ENCODE results near the gene GLG1.
"Not testable (repeated sequence)": the region's sequence is repeated elsewhere in the genome, so short reads cannot be mapped to it uniquely, and the experiment has no call there.

Gene GLG1

DNA sequence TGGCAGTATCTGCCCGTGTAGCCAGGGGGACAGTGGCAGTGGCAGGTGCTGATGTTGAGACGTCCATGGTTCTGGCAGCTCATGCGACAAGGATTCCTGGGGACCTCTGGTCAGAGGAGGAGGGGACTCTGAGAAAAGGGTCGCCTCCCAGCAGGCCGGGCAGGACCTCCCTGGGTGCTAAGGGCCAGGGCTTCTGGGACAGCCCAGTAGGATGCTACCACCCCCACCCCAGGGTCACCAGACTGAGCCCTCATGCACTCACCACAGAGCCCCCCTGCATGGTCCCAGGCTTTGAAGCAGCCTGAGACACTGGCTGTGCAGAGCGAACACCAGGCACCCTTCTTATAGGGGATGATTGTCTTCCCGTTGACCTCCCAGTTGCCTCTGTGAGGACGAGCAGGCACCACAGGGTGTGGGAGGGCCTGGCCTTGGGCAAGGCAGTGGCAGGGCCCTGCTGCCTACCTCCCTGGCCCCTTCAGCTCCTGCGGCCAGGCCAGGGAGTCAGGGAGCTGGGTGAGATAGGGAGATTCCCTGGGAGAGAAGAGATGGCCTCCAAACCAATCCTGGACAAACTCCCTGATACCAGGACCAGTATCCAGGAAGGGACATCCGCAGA lies 194.0 kb downstream of the GLG1 start:
- DNase-seq (ENCODE audit: low read depth in 1 of 2, low spot score in 1 of 2) = not testable (repeated sequence)

DNA sequence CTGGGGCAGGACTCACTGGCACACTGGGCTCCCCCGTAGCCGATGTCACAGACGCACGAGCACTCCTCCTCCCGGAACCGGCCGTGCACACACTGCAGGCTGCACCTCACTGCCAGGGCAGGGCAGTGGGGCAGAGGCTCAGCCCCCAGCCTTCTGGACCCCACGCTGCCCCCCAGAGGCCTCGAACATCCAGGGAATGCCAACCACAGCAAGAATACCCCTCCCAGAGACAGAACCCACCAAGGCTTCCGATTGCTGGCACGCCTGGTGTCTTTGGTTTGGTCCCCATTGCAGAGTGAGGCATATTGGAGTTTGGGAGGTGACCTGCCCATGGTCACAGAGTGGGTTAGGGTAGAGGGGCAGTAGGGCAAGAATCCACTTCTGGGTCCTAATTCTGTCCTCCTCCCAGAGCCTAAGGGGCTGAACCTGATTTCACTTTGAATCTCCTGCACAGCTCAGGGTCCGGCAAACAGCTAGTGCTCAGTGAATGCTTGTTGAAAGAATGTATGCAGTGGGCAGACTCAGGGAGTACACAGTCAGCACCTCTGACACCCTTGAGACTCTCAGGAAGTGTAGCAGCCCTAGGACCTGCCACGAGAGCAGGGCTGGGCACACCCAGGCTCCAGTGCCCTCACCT lies 194.7 kb downstream of the GLG1 start:
- DNase-seq (ENCODE audit: low read depth in 1 of 2, low spot score in 1 of 2) = not testable (repeated sequence)

DNA sequence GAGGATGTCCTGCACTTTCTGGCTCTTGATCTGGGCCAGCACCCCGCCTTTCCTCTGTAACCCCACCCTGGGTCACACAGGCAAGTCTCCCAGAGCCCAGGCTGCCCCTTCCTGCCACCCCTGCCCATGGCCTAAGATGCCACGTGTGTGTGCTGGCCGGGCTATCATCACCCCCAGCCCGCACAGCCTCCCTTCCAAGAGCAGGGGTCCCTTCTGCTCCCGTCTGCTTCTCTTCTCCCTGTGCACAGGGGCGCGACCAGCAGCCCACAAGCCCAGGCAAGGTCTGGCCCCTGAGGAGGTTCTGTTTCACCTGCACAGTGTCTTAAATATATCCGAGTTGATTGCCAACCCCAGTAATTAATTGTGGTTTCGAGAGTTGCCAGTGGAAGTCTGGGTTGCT lies 195.9 kb downstream of the GLG1 start:
- not testable (repeated sequence) for DNase-seq (ENCODE audit: low read depth in 1 of 2, low spot score in 1 of 2)

DNA sequence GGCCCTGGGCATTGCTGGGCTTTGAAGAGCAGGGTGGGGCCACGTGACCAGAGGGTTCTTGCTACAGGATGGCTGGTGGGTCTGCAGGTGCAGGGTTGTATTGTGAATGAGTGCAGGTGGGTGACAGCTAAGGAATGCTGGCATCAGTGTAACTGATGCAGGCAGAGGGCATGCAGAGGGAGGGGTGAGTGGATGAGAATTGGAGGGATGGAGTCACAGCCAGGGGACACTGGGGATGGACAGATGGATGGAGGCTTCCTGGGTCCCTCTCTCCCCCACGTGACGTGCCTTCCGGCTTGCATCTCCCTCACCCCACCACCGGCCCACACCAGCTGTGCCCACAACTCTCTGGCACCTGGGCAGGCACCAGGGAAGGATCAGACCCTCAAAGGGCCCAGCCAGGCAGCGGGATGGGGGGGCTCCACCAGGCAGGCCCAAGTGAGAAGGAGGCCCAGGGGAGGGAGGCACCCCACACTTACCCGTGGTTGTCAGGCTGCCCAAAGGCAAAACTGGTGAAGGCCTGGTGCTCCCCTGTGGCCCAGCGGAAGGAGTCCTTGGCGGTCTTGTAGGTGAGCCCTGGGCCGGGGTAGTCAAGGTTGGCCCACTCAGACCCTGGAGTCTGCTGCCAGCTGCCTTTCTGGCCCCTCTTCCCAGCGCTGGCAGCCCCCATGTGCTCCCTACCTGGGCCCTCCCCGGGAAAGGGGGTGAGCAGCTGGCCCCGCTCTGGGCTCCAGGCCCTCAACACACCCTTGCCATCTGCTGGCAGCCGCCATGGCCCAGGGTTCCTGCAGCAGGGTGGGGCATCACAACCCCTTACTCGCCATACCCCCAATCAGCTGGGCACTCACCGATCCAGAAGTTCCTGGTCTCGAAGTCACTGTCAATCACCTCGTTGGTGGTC lies 196.6 kb downstream of the GLG1 start:
- DNase-seq (ENCODE audit: low read depth in 1 of 2, low spot score in 1 of 2) = not testable (repeated sequence)

DNA sequence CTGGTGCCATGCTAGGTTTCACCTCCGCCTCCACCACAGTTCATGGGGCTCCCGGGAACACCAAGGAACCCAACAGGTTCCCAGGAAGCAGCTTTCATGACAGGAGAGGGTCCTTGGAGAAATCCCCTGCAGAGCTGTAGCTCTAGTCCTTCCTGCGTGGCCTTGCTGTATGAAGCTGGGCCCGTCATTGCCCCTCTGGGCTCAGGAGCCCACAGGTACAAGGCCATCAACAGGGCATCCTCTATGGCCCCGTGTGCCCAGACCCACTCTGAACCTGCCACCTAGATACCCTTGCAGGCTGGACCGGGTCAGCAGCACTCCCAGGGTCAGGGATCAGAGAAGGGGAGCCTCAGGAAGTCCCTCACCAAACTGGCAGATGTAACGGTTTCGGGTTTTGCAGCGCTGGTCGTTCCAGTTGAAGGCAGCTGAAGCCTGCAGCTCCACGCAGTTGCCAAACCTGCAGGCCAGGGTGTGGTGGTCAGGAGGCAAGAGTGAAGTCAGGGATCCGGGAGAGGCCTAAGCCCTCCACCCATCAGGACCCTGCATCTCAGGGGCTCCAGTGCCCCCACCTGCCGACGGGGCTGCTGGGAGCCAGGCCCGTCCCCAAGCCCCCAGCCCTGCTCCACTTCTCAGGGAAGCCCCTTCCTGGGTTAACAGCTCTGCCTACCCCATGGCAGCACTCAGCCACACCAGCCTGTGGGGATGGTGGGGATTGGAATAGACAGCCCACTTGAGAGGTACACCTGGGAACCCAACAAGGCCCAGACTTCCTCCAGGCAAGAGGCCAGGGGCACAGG lies 197.5 kb downstream of the GLG1 start:
- DNase-seq (ENCODE audit: low read depth in 1 of 2, low spot score in 1 of 2) = not testable (repeated sequence)

DNA sequence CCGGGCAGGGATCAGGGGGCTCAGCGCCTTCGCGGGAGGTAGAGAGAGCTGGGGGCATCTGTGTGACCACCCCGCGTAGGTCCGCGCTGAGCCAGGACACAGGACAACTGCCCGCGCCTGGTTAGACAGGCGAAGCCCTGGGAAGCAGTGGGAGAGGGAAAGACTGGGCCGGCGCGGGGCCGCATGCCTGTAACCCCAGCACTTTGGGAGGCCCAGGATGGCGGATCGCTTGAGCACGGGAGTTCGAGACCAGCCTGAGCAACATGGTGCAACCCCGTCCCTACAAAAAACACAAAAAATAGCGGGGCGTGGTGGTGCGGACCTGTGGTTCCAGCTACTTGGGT lies 199.6 kb downstream of the GLG1 start:
- DNase-seq (ENCODE audit: low read depth in 1 of 2, low spot score in 1 of 2) = not testable (repeated sequence)

DNA sequence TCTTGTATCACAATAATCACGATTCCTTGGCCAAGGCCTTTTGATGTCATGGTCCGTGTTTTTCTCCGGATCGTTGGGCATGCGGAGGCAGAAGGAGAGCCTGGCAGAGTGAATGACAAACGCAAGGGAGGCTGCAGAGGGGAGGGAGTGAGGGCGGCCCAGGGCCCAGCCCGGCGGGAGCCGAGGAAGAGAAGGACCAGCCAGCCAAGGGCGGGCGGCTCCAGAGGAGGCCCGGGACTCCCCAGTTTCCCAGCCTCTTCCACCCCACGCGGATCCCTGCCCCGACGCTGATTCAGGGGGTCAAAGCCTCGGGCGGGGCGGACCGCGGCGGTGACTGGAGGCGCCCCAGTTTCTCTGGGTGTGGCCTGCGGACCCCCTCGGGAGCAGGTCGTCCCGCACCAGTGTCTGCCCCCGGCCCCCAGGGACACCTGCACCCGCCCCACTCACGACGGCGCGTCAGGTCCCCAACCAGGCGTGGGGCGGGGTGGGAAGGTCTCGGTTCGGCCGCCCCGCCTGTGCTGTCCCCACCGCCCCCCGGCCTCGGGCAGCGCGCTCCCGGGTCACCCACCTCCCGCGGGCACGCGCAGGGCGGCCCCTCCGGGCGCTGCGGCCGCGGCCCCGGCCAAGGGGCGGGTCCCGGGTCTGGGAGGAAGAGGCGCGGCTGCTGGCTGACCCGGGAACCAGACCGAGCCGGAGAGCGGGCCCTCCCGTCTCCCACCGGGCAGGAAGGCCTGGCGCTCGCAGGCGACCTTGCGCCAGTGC lies 200.1 kb downstream of the GLG1 start:
- DNase-seq (ENCODE audit: low read depth in 1 of 2, low spot score in 1 of 2) = not testable (repeated sequence)

DNA sequence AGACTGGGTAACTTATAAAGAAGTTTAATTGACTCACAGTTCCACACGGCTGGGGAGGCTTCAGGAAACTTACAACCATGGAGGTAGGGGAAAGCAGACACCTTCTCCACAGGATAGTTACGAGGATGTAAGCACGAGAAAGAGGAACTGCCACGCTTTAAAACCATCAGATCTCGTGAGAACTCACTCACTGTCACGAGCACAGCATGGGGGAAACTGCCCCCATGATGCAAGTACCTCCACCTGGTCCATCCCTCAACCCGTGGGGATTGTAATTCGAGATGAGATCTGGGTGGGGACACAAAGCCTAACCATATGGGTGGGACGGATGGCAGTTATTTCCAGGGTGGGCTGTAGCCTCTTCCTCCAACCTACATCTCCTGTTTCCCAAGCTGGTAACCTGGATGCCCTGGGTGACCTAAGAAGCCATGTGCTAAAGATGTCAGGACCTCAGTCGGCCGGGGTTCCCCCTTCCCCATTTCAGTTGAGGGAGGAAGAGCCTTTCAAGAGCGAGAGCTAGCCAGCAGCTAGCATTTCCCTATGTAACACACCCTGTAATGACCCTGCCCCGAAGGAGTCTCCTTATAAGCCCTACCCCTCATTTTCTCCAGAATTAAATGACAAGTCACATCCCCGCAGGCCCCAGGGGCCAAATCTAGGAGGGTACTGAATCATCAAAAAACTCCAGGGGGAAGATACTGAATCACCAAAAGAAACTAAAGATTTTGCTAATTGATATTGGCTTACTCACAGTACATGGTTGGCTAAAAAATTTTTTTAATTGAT lies 202.6 kb downstream of the GLG1 start:
- not testable (repeated sequence) for DNase-seq (ENCODE audit: low read depth in 1 of 2, low spot score in 1 of 2)

DNA sequence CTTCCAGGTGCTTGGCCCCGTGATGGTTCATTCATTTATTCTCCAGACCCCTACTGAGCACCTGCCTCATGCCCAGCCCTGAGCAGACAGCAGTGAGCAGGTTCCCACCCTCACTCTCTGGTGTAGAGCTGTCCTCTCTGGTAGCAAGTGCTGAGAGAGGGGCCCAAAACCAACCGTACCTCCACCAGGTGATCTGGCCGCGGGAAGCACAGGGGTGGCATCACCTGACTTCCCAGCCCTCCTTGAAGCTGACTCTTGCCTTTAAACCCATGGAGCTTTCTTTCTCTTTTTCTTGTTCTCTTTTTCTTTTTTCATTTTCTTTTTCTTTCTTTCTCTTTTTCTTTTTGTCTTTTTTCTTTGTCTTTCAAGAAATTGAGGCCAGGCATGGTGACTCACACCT lies 206.7 kb downstream of the GLG1 start:
- not testable (repeated sequence) for DNase-seq (ENCODE audit: low read depth in 1 of 2, low spot score in 1 of 2)

DNA sequence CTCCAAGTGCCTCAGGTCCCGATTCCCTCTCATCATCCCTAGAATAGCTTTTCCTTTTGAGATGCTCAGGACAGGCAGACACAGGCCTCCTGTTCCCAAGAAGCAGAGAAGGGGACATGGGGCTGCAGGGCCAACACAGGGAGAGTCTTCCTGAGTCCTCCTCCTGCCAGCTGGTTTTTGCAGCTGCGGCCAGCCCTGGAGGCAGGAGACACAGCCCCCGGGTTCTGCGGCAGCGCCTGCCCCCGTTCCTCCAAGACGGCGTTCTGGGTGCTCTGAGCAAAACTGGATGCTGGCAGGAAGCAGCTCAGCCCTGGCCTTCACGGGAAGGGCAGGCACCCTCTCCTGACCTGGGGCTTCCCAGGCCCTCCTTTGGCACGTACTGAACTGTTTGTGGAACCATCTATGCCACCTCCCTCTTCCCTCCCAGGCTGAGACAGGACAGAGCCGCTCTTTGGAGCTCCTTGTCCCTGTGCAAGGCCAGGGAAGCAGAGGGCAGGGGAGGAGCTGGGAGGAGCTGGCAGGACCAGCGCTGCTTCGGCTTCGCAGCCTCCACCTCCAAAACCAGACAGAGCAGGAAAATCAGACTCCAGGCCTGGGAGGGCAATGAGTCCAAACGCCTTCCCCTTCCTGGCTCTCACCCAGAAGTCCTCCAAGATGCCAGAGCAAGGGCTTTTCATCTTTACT lies 208.6 kb downstream of the GLG1 start:
- DNase-seq (ENCODE audit: low read depth in 1 of 2, low spot score in 1 of 2) = not testable (repeated sequence)
